Measurements from ENCODE around the gene ICOSLG. TPM values are rescaled to one million over a fixed set of nuclear protein-coding genes. Genes with fewer than 3 reads are reported as not detected.
A peak's percentile ranks its signal among the peaks of the same experiment; 100 is the strongest.

The ICOSLG gene
- polyA plus RNA-seq, 3 donors, result 0.47 to 9.0 (median 1.3) TPM

GRCh38 chr21:44267655-44268142 lies 27.0 kb upstream of the ICOSLG start:
- Histone ChIP-seq H3K27me3 (ENCODE audit: control insufficient read depth in 2 of 2, insufficient read depth in 2 of 2, low read length in 2 of 2) (no peaks in the 10 kb centered on the region), H3K27ac (ENCODE audit: low read depth in 1 of 2, low read length in 2 of 2) (no peak overlapping the region), H3K4me1 (ENCODE audit: control insufficient read depth in 1 of 2, insufficient read depth in 2 of 2, low read length in 2 of 2) (no peaks in the 10 kb centered on the region), H2AFZ (ENCODE audit: insufficient read depth, low read depth, low read length, poor library complexity, severe bottlenecking) (peak overlapping the region; percentile 53), H4K20me1 (ENCODE audit: insufficient read depth, low read length) (no peaks in the 10 kb centered on the region), H3K9me3 (replicated peaks in 1 of 2; ENCODE audit: control insufficient read depth in 1 of 2, insufficient read depth in 1 of 2, low read length in 2 of 2) (no peaks in the 10 kb centered on the region), H3K4me2 (replicated peaks; ENCODE audit: extremely low read depth, low read length, poor library complexity, severe bottlenecking) (peak overlapping the region; percentile 15), H3K36me3 (replicated peaks in 1 of 2; ENCODE audit: control insufficient read depth in 1 of 2, insufficient read depth in 2 of 2, low read length in 2 of 2) (no peaks in the 10 kb centered on the region), H3K79me2 (ENCODE audit: insufficient read depth, low read length) (no peaks in the 10 kb centered on the region), H3K9ac (ENCODE audit: insufficient read depth, low read length, poor library complexity, severe bottlenecking) (peak overlapping the region; percentile 32), H3K4me3 (replicated peaks in 1 of 3; ENCODE audit: low read depth in 2 of 3, low read length in 3 of 3) (no peak overlapping the region)
- peaks cover 0 to 6% (median 6%) of the 10 kb centered on the region in 3 donors for H3K27me3 Mint-ChIP-seq (ENCODE audit: low read depth in 3 of 3)
- TF ChIP-seq CTCF (IDR thresholded peaks at IDR 0.05), result peak; percentile 49
- peak; percentile 19 to 40 (median 33) for DNase-seq
- H3K4me3 Mint-ChIP-seq, result no peak overlapping the region
- peaks cover 2% of the 10 kb centered on the region for H3K4me1 Mint-ChIP-seq
- intact Hi-C loops (cut with micrococcal nuclease), result no loop called here
- H3K9me3 Mint-ChIP-seq, result no peaks in the 10 kb centered on the region
- H3K27ac Mint-ChIP-seq, result no peak overlapping the region
- WGBS (ENCODE audit: insufficient coverage), result 73% methylated on average over 15 of the region's 19 CpGs
- H3K36me3 Mint-ChIP-seq, result no peaks in the 10 kb centered on the region

GRCh38 chr21:44265734-44266270 lies 25.1 kb upstream of the ICOSLG start:
- no peaks in the 10 kb centered on the region for H3K36me3 Mint-ChIP-seq

More at GRCh38 chr21:44265734-44266270, 25.1 kb upstream of the ICOSLG start:
- Histone ChIP-seq H3K9ac (ENCODE audit: insufficient read depth, low read length, poor library complexity, severe bottlenecking) (no peak overlapping the region), H4K20me1 (ENCODE audit: insufficient read depth, low read length) (no peaks in the 10 kb centered on the region), H3K9me3 (replicated peaks in 1 of 2; ENCODE audit: control insufficient read depth in 1 of 2, insufficient read depth in 1 of 2, low read length in 2 of 2) (no peaks in the 10 kb centered on the region), H2AFZ (ENCODE audit: insufficient read depth, low read depth, low read length, poor library complexity, severe bottlenecking) (no peak overlapping the region), H3K27me3 (ENCODE audit: control insufficient read depth in 2 of 2, insufficient read depth in 2 of 2, low read length in 2 of 2) (no peaks in the 10 kb centered on the region), H3K4me1 (ENCODE audit: control insufficient read depth in 1 of 2, insufficient read depth in 2 of 2, low read length in 2 of 2) (no peaks in the 10 kb centered on the region), H3K4me2 (replicated peaks; ENCODE audit: extremely low read depth, low read length, poor library complexity, severe bottlenecking) (no peak overlapping the region), H3K79me2 (ENCODE audit: insufficient read depth, low read length) (no peaks in the 10 kb centered on the region), H3K36me3 (replicated peaks in 1 of 2; ENCODE audit: control insufficient read depth in 1 of 2, insufficient read depth in 2 of 2, low read length in 2 of 2) (no peaks in the 10 kb centered on the region), H3K27ac (ENCODE audit: low read depth in 1 of 2, low read length in 2 of 2) (no peak overlapping the region), H3K4me3 (replicated peaks in 1 of 3; ENCODE audit: low read depth in 2 of 3, low read length in 3 of 3) (no peak overlapping the region)
- Mint-ChIP-seq H3K27me3 (ENCODE audit: low read depth in 3 of 3) (peaks cover 0 to 6% (median 6%) of the 10 kb centered on the region in 3 donors), H3K27ac (no peak overlapping the region), H3K4me3 (no peak overlapping the region), H3K9me3 (no peaks in the 10 kb centered on the region), H3K4me1 (peaks cover 2% of the 10 kb centered on the region)
- WGBS (ENCODE audit: insufficient coverage), result 90% methylated on average over 14 of the region's 17 CpGs
- no peak for DNase-seq
- intact Hi-C loops (cut with micrococcal nuclease), result no loop called here
- TF ChIP-seq CTCF (IDR thresholded peaks at IDR 0.05), result no peak

All from CD14-positive monocyte (primary cell).